ENCODE data around the gene LITAF. TPM values are rescaled to one million over a fixed set of nuclear protein-coding genes. Genes with fewer than 3 reads are reported as not detected.
A peak's percentile ranks its signal among the peaks of the same experiment; 100 is the strongest.
"Not testable (repeated sequence)": the region's sequence is repeated elsewhere in the genome, so short reads cannot be mapped to it uniquely, and the experiment has no call there.

LITAF gene
- total RNA-seq, 1 donor from 2014 or later = 121 TPM

DNA sequence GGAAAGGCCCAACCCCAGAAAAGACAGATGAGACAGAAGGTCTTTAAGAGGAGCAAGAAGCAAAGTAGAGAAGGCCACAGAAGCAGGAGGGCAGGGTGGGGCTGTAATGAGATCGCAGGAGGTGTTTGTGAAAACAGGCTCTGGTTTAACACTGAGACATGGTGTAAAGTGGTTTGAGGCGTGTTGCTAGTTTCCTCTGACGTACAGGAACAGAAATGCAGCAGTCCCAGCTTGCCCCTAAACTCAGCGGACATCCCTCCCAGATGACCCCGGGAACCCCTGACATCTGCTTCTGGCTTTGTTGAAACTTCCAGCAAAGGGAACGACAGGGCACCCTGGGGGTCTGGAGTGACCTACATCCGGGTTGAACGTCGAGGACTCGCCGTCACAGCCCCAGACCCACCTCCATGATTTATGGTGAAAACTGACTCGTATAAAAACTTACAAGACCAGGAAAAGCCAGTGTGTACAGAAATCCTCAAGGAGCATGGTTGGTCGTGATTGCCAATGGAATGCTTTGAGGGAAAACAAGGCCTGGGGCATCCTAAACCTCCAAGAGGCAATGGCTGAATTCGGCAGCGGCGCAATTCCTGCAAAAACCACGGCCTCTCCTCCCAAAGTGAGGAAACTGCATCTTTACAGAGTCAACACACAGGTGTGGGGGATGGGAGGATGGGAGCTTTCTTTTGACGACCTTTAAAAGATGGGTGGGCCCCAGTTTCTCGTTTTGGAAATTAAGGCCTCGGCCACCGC is 25.8 kb downstream of the LITAF start:
- Mint-ChIP-seq H3K27ac (peak overlapping the region; percentile 86), H3K9me3 (peaks cover 12% of the 10 kb centered on the region), H3K4me1 (ENCODE audit: low read depth) (peaks cover 56% of the 10 kb centered on the region), H3K36me3 (ENCODE audit: low read depth) (peaks cover 48% of the 10 kb centered on the region), H3K27me3 (ENCODE audit: low read depth) (no peaks in the 10 kb centered on the region), H3K4me3 (ENCODE audit: low read depth) (peak overlapping the region; percentile 58)
- intact Hi-C loops (cut with micrococcal nuclease) = loop anchor here (1.0 to 5.0 kb wide), 2 partner anchors 21 to 51 kb away; no protein-coding TSS in a partner anchor
- DNase-seq (ENCODE audit: low spot score) = peak; percentile 64

DNA sequence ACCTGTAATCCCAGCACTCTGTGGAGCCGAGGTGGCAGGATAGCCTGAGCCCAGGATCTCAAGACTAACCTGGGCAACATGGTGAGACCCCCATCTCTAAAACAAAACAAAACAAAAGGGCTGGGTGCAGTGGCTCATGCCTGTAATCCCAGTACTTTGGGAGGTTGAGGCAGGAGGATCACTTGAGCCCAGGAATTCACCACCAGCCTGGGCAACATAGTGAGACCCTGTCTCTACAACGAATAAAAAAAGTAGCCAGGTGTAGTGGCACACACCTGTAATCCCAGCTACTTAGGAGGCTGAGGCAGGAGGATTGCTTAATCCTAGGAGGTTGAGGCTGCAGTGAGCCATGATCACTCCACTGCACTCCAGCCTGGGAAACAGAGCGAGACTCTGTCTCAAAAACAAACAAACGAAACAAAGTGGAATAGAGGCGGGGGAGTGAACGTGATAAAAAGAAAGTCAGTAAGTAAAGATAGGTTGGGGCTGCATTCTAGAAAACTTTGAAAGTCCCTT is 28.4 kb downstream of the LITAF start:
- peaks cover 48% of the 10 kb centered on the region for H3K4me1 Mint-ChIP-seq (ENCODE audit: low read depth)
- intact Hi-C loops (cut with micrococcal nuclease); DNase-seq (ENCODE audit: low spot score); H3K27me3 Mint-ChIP-seq (ENCODE audit: low read depth); H3K4me3 Mint-ChIP-seq (ENCODE audit: low read depth): not testable (repeated sequence)
- H3K36me3 Mint-ChIP-seq (ENCODE audit: low read depth) = peaks cover 54% of the 10 kb centered on the region
- peak overlapping the region; percentile 81 for H3K27ac Mint-ChIP-seq
- H3K9me3 Mint-ChIP-seq = peaks cover 15% of the 10 kb centered on the region

DNA sequence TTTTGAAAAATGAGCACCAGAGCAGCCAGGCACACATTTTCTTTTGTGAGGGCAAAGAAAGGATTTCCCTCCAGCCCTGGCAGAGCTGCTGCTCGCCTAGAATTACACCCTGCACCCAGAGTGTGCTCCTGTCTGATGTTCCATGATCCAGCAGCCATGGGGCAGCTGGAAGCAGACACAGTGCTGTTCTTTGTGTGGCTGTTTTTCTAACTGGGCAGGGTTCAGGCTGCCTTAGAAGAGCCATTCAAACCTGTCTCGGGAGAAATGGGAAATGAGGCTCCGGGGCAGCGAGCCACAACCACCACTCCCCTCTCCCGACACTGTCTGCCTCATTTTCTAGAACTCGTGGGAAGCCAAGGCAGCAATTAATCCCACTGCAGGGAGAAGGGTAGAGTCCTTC is 28.9 kb downstream of the LITAF start:
- DNase-seq (ENCODE audit: low spot score) = no peak
- peaks cover 57% of the 10 kb centered on the region for H3K36me3 Mint-ChIP-seq (ENCODE audit: low read depth)
- no peak overlapping the region for H3K27ac Mint-ChIP-seq
- H3K27me3 Mint-ChIP-seq (ENCODE audit: low read depth) = no peaks in the 10 kb centered on the region
- peaks cover 46% of the 10 kb centered on the region for H3K4me1 Mint-ChIP-seq (ENCODE audit: low read depth)
- H3K9me3 Mint-ChIP-seq = peaks cover 15% of the 10 kb centered on the region
- intact Hi-C loops (cut with micrococcal nuclease) = no loop called here
- no peak overlapping the region for H3K4me3 Mint-ChIP-seq (ENCODE audit: low read depth)

DNA sequence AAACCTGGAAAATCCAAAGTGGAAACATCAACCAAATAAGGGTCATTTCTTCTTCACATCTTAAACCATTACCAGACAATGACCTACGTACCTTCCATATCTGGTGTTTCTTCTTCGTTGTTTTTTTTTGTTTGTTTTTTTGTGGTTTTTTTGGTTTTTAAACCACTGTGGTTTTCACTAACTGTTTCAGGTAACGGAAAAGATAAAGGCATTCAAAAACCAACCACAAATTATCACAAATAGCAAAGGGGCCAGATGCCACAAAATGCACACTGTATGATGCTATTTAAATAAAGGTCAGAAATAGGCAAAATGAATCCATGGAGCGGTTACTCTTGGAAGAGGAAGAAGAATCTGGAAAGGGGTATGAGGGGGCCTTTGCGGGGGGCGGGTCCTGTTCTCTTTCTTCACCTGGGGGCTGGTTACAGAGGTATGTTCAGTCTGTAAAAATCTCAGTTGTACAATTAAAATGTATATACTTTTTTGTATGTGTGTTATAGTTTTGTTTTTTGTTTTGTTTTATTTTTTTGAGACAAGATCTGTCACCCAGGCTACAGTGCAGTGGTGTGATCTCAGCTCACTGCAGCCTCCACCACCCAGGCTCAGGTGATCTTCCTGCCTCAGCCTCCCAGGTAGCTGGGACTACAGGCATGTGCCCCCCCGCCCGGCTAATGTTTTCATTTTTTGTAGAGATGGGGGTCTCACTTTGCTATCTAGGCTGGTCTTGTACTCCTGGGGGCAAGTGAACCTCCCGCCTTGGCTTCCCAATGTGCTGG is 29.6 kb downstream of the LITAF start:
- Mint-ChIP-seq H3K36me3 (ENCODE audit: low read depth) (peaks cover 63% of the 10 kb centered on the region), H3K9me3 (peaks cover 15% of the 10 kb centered on the region), H3K27ac (peak overlapping the region; percentile 75), H3K4me3 (ENCODE audit: low read depth) (peak overlapping the region; percentile 60), H3K4me1 (ENCODE audit: low read depth) (peaks cover 43% of the 10 kb centered on the region), H3K27me3 (ENCODE audit: low read depth) (no peaks in the 10 kb centered on the region)
- intact Hi-C loops (cut with micrococcal nuclease) = no loop called here
- DNase-seq (ENCODE audit: low spot score) = no peak

DNA sequence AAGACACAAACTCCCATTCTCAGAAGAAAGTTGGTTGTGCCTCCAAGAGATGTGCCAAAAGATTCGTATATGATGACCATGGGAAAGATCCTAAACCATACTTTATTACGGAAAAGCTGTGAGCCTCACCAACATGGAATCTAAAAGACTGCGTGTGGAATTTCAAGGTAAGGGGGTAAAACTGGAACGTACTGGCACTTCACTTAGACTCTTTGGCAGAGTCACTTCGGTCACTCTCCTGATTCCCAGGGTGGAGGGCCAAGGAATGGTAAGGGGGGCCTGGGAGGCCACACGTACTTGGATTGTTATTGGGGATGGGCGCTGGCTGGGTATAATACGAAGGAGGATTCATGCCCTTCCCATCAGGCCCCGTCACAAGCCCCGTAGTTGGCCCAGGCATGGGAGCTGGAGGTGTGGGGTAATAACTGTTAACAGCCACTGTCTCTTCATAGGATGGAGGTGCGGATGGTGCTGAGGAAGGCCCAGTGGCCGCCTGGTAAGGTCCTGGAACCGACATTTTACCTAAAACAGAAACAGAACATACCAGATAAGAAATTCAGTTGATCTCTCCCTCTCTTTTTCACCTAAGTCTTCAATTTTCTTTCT is 30.4 kb downstream of the LITAF start:
- Mint-ChIP-seq H3K4me1 (ENCODE audit: low read depth) (peaks cover 37% of the 10 kb centered on the region), H3K36me3 (ENCODE audit: low read depth) (peaks cover 72% of the 10 kb centered on the region), H3K9me3 (peaks cover 15% of the 10 kb centered on the region), H3K27ac (peak overlapping the region; percentile 75), H3K27me3 (ENCODE audit: low read depth) (no peaks in the 10 kb centered on the region), H3K4me3 (ENCODE audit: low read depth) (no peak overlapping the region)
- no peak for DNase-seq (ENCODE audit: low spot score)
- intact Hi-C loops (cut with micrococcal nuclease) = no loop called here

DNA sequence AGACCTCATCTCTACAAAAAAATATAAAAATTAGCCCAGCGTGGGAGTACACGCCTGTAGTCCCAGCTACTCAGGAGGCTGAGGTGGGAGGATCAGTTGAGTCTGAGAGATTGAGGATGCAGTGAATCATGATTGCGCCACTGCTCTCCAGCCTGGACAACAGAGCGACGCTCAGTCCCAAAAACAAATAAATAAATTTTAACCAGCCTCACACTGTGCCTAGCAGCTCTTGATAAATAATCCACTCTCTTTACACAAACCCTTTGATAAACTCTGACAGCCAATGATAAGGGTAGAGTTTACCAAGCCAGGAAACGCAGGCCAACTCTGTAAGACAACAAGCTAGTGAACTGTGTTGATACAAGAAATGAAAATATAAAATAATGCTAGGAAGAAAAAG is 32.7 kb downstream of the LITAF start:
- H3K4me1 Mint-ChIP-seq (ENCODE audit: low read depth) = peaks cover 25% of the 10 kb centered on the region

DNA sequence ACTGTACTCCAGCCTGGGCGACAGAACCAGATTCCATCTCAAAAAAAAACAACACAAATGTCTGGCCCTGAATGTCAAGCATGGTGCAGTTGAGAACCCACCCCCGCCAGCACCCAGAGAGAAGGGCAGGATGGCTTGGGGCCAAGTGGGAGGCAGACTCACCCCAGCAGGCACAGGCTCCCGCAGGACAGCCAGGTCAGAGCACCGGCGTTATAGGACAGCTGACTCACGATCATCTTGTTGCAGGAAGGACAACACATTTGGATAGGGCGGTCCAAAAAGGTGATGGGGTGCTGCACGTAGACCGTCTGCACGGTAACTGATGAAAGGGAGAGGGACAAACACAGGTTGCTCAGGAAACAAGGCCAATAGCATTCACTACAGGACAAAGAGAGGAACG is 33.3 kb downstream of the LITAF start:
- H3K4me3 Mint-ChIP-seq (ENCODE audit: low read depth) = no peak overlapping the region
- H3K4me1 Mint-ChIP-seq (ENCODE audit: low read depth) = peaks cover 20% of the 10 kb centered on the region
- no peak for DNase-seq (ENCODE audit: low spot score)
- peaks cover 23% of the 10 kb centered on the region for H3K9me3 Mint-ChIP-seq
- peaks cover 90% of the 10 kb centered on the region for H3K36me3 Mint-ChIP-seq (ENCODE audit: low read depth)
- no peak overlapping the region for H3K27ac Mint-ChIP-seq
- intact Hi-C loops (cut with micrococcal nuclease) = no loop called here
- H3K27me3 Mint-ChIP-seq (ENCODE audit: low read depth) = no peaks in the 10 kb centered on the region

More for the DNA sequence above, 32.7 kb downstream of the LITAF start:
- Mint-ChIP-seq H3K27me3 (ENCODE audit: low read depth) (no peaks in the 10 kb centered on the region), H3K27ac (no peak overlapping the region), H3K36me3 (ENCODE audit: low read depth) (peaks cover 90% of the 10 kb centered on the region), H3K4me3 (ENCODE audit: low read depth) (no peak overlapping the region), H3K9me3 (peaks cover 23% of the 10 kb centered on the region)
- DNase-seq (ENCODE audit: low spot score) = no peak
- intact Hi-C loops (cut with micrococcal nuclease) = no loop called here

DNA sequence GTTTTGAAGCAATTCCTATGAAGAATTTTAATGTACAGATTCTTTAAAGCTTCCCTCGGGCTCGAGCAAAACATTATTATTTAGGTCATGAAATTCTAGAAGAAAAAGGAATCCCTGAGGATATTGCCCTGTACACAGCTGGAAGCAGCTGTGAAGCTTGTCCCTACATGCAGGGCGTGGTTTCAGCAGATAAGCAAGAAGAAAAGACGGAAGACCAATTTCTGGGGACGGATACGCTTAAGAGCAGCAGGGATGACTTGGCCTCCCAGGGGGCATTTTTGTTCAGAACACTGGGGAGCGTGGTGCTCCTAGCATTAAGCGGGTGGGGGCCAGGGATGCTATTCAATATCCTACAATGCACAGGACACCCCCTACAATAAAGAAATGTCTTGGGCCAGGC is 34.3 kb downstream of the LITAF start:
- H3K36me3 Mint-ChIP-seq (ENCODE audit: low read depth) = peaks cover 94% of the 10 kb centered on the region
- peaks cover 23% of the 10 kb centered on the region for H3K9me3 Mint-ChIP-seq
- no peak for DNase-seq (ENCODE audit: low spot score)
- peaks cover 15% of the 10 kb centered on the region for H3K4me1 Mint-ChIP-seq (ENCODE audit: low read depth)
- intact Hi-C loops (cut with micrococcal nuclease) = no loop called here
- H3K27ac Mint-ChIP-seq = no peak overlapping the region
- no peaks in the 10 kb centered on the region for H3K27me3 Mint-ChIP-seq (ENCODE audit: low read depth)
- H3K4me3 Mint-ChIP-seq (ENCODE audit: low read depth) = no peak overlapping the region

DNA sequence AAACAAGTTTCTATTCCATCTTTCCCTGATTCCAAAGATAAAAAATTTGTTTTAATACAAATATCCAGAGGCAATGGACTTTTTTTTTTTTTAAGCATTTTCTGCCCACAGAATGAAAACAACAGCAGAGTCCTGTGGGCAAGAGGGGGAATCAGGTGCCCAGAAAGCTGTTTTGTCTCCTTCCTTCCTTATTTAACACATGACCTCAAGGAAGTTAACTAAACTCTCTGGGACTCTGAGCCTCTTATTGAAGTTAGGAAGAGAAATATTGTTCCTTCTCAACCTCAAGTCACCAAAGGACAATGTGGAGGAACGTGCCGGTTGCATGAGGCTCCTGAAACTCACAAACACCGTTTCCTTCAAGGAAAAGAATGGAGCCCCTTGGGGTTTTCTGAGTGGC is 34.9 kb downstream of the LITAF start:
- no peak overlapping the region for H3K4me3 Mint-ChIP-seq (ENCODE audit: low read depth)

DNA sequence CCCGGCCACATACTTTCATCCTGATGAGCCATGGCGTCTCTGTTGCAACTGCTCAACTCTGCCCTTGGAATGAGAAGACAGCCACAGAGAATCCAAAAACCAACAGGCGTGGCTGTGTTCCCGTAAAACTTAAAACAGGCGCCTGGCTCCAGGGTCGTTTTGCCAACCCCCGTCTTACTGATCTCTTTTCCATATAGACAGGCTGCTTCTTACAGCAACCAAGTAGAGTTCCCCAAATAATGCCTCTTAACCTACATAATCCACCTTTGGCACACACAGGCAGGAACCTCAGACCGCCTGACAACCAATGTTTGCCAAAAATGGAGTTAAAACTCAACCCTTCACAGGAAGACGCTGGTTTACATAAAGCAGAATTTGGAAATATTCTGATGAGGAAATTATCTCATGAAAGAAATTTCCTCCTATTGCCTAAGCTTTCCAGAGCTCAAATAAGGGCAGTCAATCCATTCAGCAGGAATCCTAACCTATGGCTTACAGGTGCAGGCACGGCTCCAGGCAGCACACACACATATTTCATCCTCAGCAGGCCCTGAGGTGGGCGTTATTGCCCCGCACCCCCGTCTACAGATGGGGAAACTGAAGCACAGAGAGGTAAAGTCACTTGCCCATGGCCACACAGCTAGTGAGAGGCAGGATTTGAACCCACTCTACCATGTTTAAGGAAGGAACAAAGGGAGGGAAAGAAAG is 35.8 kb downstream of the LITAF start:
- intact Hi-C loops (cut with micrococcal nuclease) = no loop called here
- no peak overlapping the region for H3K27ac Mint-ChIP-seq

More for the DNA sequence above, 34.9 kb downstream of the LITAF start:
- H3K36me3 Mint-ChIP-seq (ENCODE audit: low read depth) = peaks cover 92% of the 10 kb centered on the region
- H3K9me3 Mint-ChIP-seq = peaks cover 21% of the 10 kb centered on the region
- H3K27ac Mint-ChIP-seq = no peak overlapping the region
- no peaks in the 10 kb centered on the region for H3K27me3 Mint-ChIP-seq (ENCODE audit: low read depth)
- intact Hi-C loops (cut with micrococcal nuclease) = no loop called here
- peaks cover 11% of the 10 kb centered on the region for H3K4me1 Mint-ChIP-seq (ENCODE audit: low read depth)
- DNase-seq (ENCODE audit: low spot score) = no peak

DNA sequence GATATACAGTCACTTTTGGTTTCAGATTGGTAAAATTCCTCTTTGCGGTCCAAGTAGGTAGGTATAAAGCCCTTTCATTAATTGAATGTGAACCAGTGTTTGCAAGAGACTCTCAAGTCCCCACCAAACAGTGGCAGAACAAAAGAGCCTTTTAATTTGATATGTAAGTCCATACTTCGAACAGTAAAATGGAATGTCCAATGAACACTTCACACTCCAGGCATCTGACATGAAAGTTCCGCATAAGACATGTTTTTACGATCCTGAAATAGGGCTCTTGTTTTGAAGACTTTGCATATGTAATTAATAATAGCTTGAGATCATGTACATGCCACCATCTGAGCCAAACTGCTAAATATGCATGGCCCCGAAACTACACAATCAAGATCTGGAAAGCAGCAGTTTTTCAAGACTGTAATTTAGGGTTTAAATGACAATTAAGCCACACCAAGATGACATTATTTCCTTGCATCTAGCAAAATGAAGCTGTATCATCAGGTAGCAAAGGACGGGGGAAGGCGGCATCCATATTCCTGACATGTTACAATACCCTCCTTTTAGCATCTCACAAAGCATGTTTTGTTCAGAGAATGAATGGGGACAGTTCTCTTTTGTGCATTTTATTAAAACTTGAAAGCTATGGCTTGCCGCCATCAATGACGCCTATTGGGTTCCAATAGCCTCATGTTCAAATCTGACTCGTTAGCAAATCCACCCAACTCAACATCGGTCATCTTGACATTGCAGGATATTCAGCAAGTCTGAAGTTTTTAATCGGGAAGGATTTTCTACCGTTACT is 39.4 kb downstream of the LITAF start:
- intact Hi-C loops (cut with micrococcal nuclease) = no loop called here
- no peak for DNase-seq (ENCODE audit: low spot score)
- no peaks in the 10 kb centered on the region for H3K27me3 Mint-ChIP-seq (ENCODE audit: low read depth)
- H3K36me3 Mint-ChIP-seq (ENCODE audit: low read depth) = peaks cover 64% of the 10 kb centered on the region
- no peak overlapping the region for H3K27ac Mint-ChIP-seq
- no peak overlapping the region for H3K4me3 Mint-ChIP-seq (ENCODE audit: low read depth)
- no peaks in the 10 kb centered on the region for H3K4me1 Mint-ChIP-seq (ENCODE audit: low read depth)
- peaks cover 8% of the 10 kb centered on the region for H3K9me3 Mint-ChIP-seq

More for the DNA sequence above, 35.8 kb downstream of the LITAF start:
- H3K36me3 Mint-ChIP-seq (ENCODE audit: low read depth) = peaks cover 87% of the 10 kb centered on the region
- no peak overlapping the region for H3K4me3 Mint-ChIP-seq (ENCODE audit: low read depth)
- no peaks in the 10 kb centered on the region for H3K27me3 Mint-ChIP-seq (ENCODE audit: low read depth)
- peaks cover 12% of the 10 kb centered on the region for H3K9me3 Mint-ChIP-seq
- H3K4me1 Mint-ChIP-seq (ENCODE audit: low read depth) = peaks cover 2% of the 10 kb centered on the region
- no peak for DNase-seq (ENCODE audit: low spot score)

All from activated T-helper 2 cell treated with anti-CD3 and anti-CD28 coated beads, Interferon-gamma antibody, Interleukin-2, Interleukin-4, amounts not matched to agents 10 μg/mL and 5 μg/mL and 100 μg/mL, durations not matched to agents 14 hours and 24 hours and 36 hours (primary cell).